HG02642 (cell line): ENCODE results near the gene PLEKHJ1.

ENCODE experiments used
- ATAC-seq: cut with Tn5 transposase; IDR thresholded peaks from one replicate; pipeline ENCODE4 v1.9.1; 2021; ENCODE audit warnings: mild to moderate bottlenecking; ENCODE audit not compliant: unreplicated experiment, poor library complexity

PLEKHJ1 gene

DNA sequence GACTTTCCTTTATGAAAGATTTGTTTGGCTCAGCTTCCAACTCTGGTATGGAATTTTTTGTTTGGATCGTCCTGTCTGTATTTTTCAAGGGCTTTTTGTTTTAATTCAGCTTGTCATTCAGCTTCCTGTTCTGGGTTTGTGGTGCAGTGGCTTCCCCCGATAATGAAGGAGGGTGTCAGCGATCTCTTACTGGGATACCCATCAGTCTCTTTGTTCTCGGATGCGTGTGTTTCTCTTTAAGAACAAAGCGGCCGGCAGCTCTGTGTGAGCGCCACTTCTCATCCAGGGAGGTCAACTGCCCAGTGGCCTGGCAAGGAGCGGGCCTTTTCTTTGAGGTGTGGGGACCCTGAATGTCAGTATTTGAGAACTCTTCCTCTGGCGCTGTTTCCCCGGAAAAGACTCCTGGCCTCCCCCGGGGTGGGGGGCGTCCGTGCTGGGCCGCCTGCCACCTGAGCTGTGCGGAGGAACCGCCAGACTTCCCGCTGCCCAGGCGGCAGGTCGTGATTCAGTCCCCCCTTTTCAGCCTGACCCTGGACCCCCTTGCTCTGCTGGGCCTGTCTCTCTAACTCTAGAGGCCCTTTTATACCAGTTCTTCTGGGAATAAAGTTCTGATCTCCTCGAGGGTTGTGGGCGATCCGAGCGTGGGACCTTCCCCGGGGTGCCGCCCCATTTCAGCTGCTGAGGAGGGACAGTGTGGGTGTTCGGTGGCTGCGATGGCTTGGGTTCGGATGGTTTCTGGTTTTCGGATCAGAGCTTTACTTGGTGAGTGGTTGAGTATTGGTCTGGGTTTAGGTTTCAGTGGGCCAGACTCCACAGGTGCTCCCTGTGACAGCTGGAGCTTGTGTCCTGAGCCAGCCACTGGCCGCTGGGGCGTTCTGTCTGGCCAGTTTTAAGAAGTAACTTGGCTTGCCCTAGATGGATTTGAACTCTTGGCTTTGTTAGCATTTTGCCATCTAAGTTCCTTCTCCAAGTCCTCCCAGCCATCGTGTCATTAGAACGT, 3.9 kb upstream of the PLEKHJ1 start:
- no peak for ATAC-seq

DNA sequence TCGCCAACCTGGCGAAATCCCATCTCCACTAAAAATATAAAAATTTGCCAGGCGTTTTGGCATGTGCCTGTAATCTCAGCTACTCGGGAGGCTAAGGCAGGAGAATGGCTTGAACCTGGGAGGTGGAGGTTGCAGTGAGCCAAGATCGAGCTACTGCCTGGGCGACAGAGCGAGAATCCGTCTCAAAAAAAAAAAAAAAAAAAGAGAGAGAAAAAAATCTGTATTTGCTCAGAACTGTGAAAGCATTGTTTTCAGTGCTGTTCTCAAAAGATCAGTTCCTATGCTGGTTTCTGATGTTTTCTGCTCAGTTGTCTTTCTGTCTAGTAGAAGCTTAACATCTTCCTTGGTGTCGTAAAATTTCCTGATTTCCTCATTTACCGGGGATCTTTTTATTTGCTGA, 3.0 kb upstream of the PLEKHJ1 start:
- ATAC-seq = no peak

- no peak for ATAC-seq
Observed at GRCh38 chr19:2237869-2238153, 1.7 kb upstream of the PLEKHJ1 start.

GRCh38 chr19:2237051-2237868, 1.1 kb upstream of the PLEKHJ1 start:
- no peak for ATAC-seq

- no peak for ATAC-seq
Observed at GRCh38 chr19:2236064-2236313, 140 bp downstream of the PLEKHJ1 start.

DNA sequence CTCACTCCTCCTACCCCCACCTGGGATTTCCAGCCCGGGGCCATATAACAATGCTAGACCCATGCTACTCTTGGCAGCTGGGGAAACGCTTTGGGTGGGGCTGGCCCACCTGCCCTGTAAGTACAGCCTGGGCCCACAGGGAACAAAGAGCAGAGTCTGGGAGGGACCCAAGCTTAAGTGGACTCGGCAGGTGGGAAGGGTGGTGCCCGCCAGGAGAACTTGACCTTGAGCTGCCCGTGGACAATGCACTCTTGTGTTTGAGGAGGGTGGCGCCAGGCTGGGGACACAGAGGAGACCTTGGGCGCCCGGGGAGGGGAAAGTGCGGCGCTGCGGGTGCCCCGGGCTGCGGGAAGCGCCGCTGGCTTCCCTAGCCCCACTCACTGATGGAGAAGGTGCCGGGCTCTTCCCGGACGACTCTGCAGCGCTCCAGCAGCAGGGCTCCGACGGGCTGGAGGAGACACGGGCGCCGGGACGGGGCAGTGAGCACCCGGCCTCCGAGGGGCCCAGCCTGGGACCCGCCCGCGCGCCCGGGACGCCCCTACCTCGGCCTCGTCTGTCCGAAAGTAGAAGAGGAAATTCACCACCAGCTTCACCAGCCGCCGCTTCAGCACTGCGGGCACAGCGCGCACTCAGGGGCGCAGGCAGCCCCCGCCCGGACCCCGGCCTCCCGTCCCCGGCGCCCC, 607 bp downstream of the PLEKHJ1 start:
- ATAC-seq = peak; percentile 14

- no peak for ATAC-seq
Observed at GRCh38 chr19:2234996-2235380, 1.1 kb downstream of the PLEKHJ1 start.

- ATAC-seq = no peak
Observed at GRCh38 chr19:2233601-2234280, 2.4 kb downstream of the PLEKHJ1 start.

DNA sequence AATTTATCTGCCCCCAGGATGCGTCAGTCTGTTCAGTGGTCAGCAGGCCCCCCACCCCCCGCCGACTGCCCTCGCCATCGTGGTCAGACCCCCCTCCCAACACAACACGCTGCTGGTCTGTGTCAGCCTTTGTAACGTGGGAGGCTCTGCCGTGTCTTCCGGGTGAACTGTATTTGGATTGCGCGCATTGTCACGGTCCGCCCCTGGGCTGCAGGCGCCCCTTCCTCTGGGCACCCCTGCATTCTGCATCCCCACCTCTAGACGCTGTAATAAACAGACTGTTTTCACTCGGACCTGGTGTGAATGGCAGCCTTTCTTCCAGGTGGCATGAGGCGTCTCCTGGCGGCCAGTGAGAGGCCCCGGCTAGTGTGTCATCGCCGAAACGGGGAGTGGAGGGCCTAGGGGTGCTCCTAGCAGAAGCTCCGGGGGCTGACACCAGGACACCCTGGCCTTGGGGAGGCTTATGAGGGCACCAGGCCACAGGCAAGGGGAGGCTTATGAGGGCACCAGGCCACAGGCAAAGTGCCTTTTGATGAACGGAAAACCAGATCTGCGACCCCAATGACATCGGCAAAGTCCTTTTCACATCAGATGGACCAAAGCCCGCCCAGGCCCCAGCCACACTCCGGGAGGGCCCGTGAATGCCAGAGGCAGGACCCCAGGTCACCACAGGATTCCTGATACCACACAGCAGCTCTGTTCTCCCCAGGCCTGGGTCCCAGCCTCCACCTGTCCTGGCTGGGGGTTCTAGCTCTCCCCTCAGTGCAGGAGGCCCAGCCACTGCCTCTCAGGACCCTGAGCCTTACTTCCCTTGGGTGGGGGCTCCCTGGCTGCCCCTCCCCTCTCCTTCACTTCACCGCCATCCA, 3.6 kb downstream of the PLEKHJ1 start:
- ATAC-seq = no peak

- no peak for ATAC-seq
Observed at GRCh38 chr19:2231621-2232221, 4.4 kb downstream of the PLEKHJ1 start.

DNA sequence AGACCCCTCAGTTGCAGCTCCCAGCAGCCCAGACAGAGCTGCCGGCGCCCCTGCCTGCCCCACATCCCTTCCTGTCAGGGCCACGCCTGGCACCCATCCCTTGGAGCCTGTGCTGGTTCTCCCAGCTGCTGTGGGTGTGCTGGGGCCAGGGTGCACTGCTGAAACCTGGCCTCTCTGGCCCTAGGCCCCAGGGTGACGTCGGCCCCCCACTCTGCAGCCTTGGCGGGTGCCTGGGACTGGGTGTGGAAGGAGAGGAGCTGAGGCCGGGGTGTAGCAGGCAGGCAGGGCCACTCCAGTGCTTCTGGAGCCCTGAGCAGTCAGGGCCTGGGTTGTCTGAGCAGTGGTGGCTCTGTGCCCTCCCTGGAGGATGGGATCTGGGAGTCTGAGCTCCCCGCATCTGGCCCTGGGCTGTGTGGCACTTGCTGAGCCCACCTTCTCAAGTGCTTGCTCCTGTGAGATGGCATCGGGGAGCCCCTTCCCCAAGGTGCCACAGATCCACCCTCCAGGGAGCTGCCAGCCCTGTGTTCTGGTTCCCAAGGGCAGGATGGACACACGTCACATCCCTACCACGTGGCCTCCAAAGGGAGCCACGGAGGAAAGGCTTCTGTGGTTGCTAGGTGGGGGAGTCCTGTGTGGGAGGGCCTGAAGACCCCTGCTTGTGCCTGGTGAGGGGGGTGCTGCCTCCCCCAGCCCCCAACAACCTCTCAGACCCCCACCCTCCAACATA, 5.2 kb downstream of the PLEKHJ1 start:
- ATAC-seq = no peak

- no peak for ATAC-seq
Observed at GRCh38 chr19:2230033-2230531, 6.0 kb downstream of the PLEKHJ1 start.

- ATAC-seq = no peak
Observed at GRCh38 chr19:2229103-2230032, 6.8 kb downstream of the PLEKHJ1 start.

GRCh38 chr19:2228157-2229030, 7.7 kb downstream of the PLEKHJ1 start:
- ATAC-seq = no peak

GRCh38 chr19:2227415-2228156, 8.5 kb downstream of the PLEKHJ1 start:
- no peak for ATAC-seq

DNA sequence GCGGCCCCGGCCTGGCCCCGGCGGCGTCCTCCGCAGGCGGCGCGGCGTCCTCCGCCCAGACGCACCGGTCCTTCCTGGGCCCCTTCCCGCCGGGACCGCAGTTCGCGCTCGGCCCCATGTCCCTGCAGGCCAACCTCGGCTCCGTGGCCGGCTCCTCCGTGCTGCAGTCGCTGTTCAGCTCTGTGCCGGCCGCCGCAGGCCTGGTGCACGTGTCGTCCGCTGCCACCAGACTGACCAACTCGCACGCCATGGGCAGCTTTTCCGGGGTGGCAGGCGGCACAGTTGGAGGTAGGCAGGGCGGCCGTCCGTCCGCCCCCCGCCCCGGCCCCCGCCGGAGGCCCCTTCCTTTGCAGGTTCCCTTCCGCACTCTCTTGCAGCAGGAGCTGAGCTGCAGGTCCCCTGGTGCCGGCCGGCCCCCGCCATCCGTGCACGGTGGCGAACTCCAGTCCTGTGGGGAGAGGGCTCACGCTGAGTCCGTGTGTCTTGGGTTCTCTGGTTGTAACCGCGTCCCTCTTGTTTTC, 9.2 kb downstream of the PLEKHJ1 start:
- ATAC-seq = no peak
